H9 (cell line): ENCODE data around the gene KMT5B. TPM values are rescaled to one million over a fixed set of nuclear protein-coding genes. Genes with fewer than 3 reads are reported as not detected.

Experiments used
- DNase-seq: peaks from one replicate; pipeline ENCODE4 v3.0.0-alpha.2; 2017
- H2AFZ ChIP-seq: one replicate; pipeline ENCODE4 v1.6.1; 2013; ENCODE audit warnings: mild to moderate bottlenecking, low read length, control low read depth, moderate library complexity
- H2AK5ac ChIP-seq: 2 replicates; pipeline ENCODE4 v1.6.1; 2013; ENCODE audit warnings: low read length, control low read depth, mixed read lengths; ENCODE audit not compliant: insufficient read length
- H2BK120ac ChIP-seq: one replicate; pipeline ENCODE4 v1.6.1; 2013; ENCODE audit warnings: low read depth, mild to moderate bottlenecking, low read length, control low read depth, inconsistent platforms; ENCODE audit not compliant: poor library complexity, severe bottlenecking
- H2BK12ac ChIP-seq: 2 replicates; pipeline ENCODE4 v1.6.1; 2013; ENCODE audit warnings: low read length, control low read depth, mixed read lengths, low read depth; ENCODE audit not compliant: insufficient read length
- H2BK15ac ChIP-seq: 2 replicates; pipeline ENCODE4 v1.6.1; 2013; ENCODE audit warnings: low read depth, low read length, control low read depth
- H2BK20ac ChIP-seq: one replicate; pipeline ENCODE4 v1.6.1; 2013; ENCODE audit warnings: low read depth, mild to moderate bottlenecking, low read length, control low read depth, inconsistent platforms; ENCODE audit not compliant: poor library complexity, severe bottlenecking
- H2BK5ac ChIP-seq: 2 replicates; pipeline ENCODE4 v1.6.1; 2013; ENCODE audit warnings: low read length, control low read depth, mixed read lengths; ENCODE audit not compliant: insufficient read length
- H3K14ac ChIP-seq: 2 replicates; pipeline ENCODE4 v1.6.1; 2013; ENCODE audit warnings: low read length, control low read depth; ENCODE audit not compliant: insufficient read depth
- H3K18ac ChIP-seq: 2 replicates; pipeline ENCODE4 v1.6.1; 2013; ENCODE audit warnings: low read depth, mild to moderate bottlenecking, mixed read lengths, low read length, control low read depth; ENCODE audit not compliant: insufficient read length
- H3K23ac ChIP-seq: 2 replicates; pipeline ENCODE4 v1.6.1; 2013; ENCODE audit warnings: low read length, control low read depth, mixed read lengths, low read depth; ENCODE audit not compliant: insufficient read length
- H3K23me2 ChIP-seq: 2 replicates; pipeline ENCODE4 v1.6.1; 2013; ENCODE audit warnings: low read depth, mild to moderate bottlenecking, mixed read lengths, low read length, control low read depth; ENCODE audit not compliant: insufficient read length, poor library complexity, severe bottlenecking
- H3K27ac ChIP-seq: 2 replicates; pipeline ENCODE4 v1.5.1; 2013; ENCODE audit warnings: low read length, control low read depth, mixed read lengths, low read depth; ENCODE audit not compliant: insufficient read length
- H3K27me3 ChIP-seq: 2 replicates; pipeline ENCODE4 v1.6.1; 2013; ENCODE audit warnings: low read length, control low read depth, inconsistent platforms; ENCODE audit not compliant: insufficient read depth
- H3K4ac ChIP-seq: 2 replicates; pipeline ENCODE4 v1.6.1; 2013; ENCODE audit warnings: low read depth, mild to moderate bottlenecking, control low read depth, inconsistent platforms, low read length, moderate library complexity
- H3K4me1 ChIP-seq: 2 replicates; pipeline ENCODE4 v1.6.1; 2013; ENCODE audit warnings: low read length, control low read depth, inconsistent platforms; ENCODE audit not compliant: insufficient read depth
- H3K4me2 ChIP-seq: 2 replicates; pipeline ENCODE4 v1.6.1; 2013; ENCODE audit warnings: low read length, control low read depth, mixed read lengths; ENCODE audit not compliant: insufficient read length, insufficient read depth
- H3K56ac ChIP-seq: 2 replicates; pipeline ENCODE4 v1.6.1; 2013; ENCODE audit warnings: low read depth, mild to moderate bottlenecking, mixed read lengths, low read length, control low read depth; ENCODE audit not compliant: insufficient read length
- H3K79me1 ChIP-seq: 2 replicates; pipeline ENCODE4 v1.6.1; 2013; ENCODE audit warnings: low read depth, mild to moderate bottlenecking, moderate library complexity, low read length, control low read depth, inconsistent platforms; ENCODE audit not compliant: insufficient read depth, poor library complexity, severe bottlenecking
- H3K79me2 ChIP-seq: 2 replicates; pipeline ENCODE4 v1.6.1; 2013; ENCODE audit warnings: low read length, control low read depth, inconsistent platforms; ENCODE audit not compliant: insufficient read depth
- H3K9ac ChIP-seq: 2 replicates; pipeline ENCODE4 v1.6.1; 2013; ENCODE audit warnings: low read length, control low read depth, mixed read lengths; ENCODE audit not compliant: insufficient read length; ENCODE audit errors: extremely low read depth
- H3K9me3 ChIP-seq: one replicate; pipeline ENCODE4 v1.6.1; 2013; ENCODE audit warnings: low read depth, low read length, inconsistent platforms; ENCODE audit not compliant: control insufficient read depth
- H3T11ph ChIP-seq: one replicate; pipeline ENCODE4 v1.6.1; 2013; ENCODE audit warnings: mild to moderate bottlenecking, low read length, control low read depth, inconsistent platforms
- H4K20me1 ChIP-seq: one replicate; pipeline ENCODE4 v1.6.1; 2013; ENCODE audit not compliant: control insufficient read depth, insufficient read length, insufficient read depth
- H4K5ac ChIP-seq: 2 replicates; pipeline ENCODE4 v1.6.1; 2013; ENCODE audit warnings: low read depth, mild to moderate bottlenecking, mixed read lengths, low read length, control low read depth; ENCODE audit not compliant: insufficient read length
- H4K8ac ChIP-seq: replicated peaks from 2 replicates; pipeline ENCODE4 v1.6.1; 2013; ENCODE audit warnings: low read length, control low read depth, mixed read lengths, low read depth; ENCODE audit not compliant: insufficient read length
- H4K91ac ChIP-seq: 2 replicates; pipeline ENCODE4 v1.6.1; 2013; ENCODE audit warnings: low read depth, mild to moderate bottlenecking, moderate library complexity, mixed read lengths, low read length, control low read depth; ENCODE audit not compliant: insufficient read length
- H3K27ac Mint-ChIP-seq, 3 experiments: 2 replicates in 2 of 3; 3 replicates in 1 of 3; pipeline ENCODE4 v1.8.0; 2020 to 2021; ENCODE audit warnings: mixed read lengths in 3 of 3, mild to moderate bottlenecking in 1 of 3, moderate library complexity in 1 of 3
- H3K27me3 Mint-ChIP-seq: 2 replicates; pipeline ENCODE4 v1.8.0; 2021; ENCODE audit warnings: low read depth, mild to moderate bottlenecking, moderate library complexity, mixed read lengths
- H3K36me3 Mint-ChIP-seq, 3 experiments: 2 replicates in 2 of 3; 3 replicates in 1 of 3; pipeline ENCODE4 v1.8.0; 2020 to 2021; ENCODE audit warnings: low read depth in 3 of 3, mixed read lengths in 3 of 3; ENCODE audit not compliant: insufficient read depth in 1 of 3
- H3K4me1 Mint-ChIP-seq, 2 experiments: 2 replicates each; pipeline ENCODE4 v1.8.0; 2020; ENCODE audit warnings: mixed read lengths in 2 of 2
- H3K4me3 Mint-ChIP-seq, 2 experiments: 2 replicates in 1 of 2; 3 replicates in 1 of 2; pipeline ENCODE4 v1.8.0; 2020 to 2021; ENCODE audit warnings: mild to moderate bottlenecking in 2 of 2, mixed read lengths in 2 of 2, moderate library complexity in 1 of 2
- H3K9me3 Mint-ChIP-seq, 2 experiments: 2 replicates in 1 of 2; 3 replicates in 1 of 2; pipeline ENCODE4 v1.8.0; 2020; ENCODE audit warnings: mild to moderate bottlenecking in 2 of 2, mixed read lengths in 2 of 2, moderate library complexity in 1 of 2
- CTCF ChIP-seq: fragments of 200-600 bp; sonication (generic); conservative IDR thresholded peaks from 3 replicates; pipeline ENCODE4 v1.8.0; 2021; ENCODE audit warnings: antibody characterized with exemption, mild to moderate bottlenecking
- WGBS: extraction: QIAGEN DNeasy Blood & Tissue Kit; methylation state at CpG from one replicate; pipeline ENCODE4 v1.1.7; 2013; ENCODE audit warnings: missing lambda C conversion rate, low lambda C conversion rate, mixed read lengths; ENCODE audit not compliant: insufficient read length; ENCODE audit errors: extremely low coverage; 5-methylcytosine and 5-hydroxymethylcytosine counted together
- total RNA-seq: library from RNA; stranded (reverse); gene quantifications from 2 replicates; pipeline ENCODE4 v1.2.1, GENCODE V29; 2021

The KMT5B gene
- total RNA-seq, 1 experiment from 2014 or later = 61.6 TPM

GRCh38 chr11:68216171-68216938 is 3.3 kb upstream of the KMT5B start:
- Histone ChIP-seq H3K4me2 (no peak overlapping the region), H2BK15ac (no peak overlapping the region), H3K23ac (no peak overlapping the region), H3K23me2 (peaks cover 6% of the 10 kb centered on the region), H3K4me1 (no peaks in the 10 kb centered on the region), H3K4ac (no peak overlapping the region), H2BK20ac (no peak overlapping the region), H4K5ac (no peak overlapping the region), H3K56ac (no peak overlapping the region), H3K27ac (no peak overlapping the region), H2BK5ac (no peak overlapping the region), H2BK120ac (no peak overlapping the region), H4K20me1 (no peaks in the 10 kb centered on the region), H3K14ac (no peak overlapping the region), H3K79me1 (no peaks in the 10 kb centered on the region), H4K8ac (no peak overlapping the region), H3K9me3 (no peaks in the 10 kb centered on the region), H2BK12ac (no peak overlapping the region), H3K79me2 (peaks cover 6% of the 10 kb centered on the region; the same call in 1 of the 2 replicates), H3K18ac (no peak overlapping the region), H2AFZ (no peak overlapping the region), H3T11ph (no peak overlapping the region), H2AK5ac (no peak overlapping the region), H3K27me3 (no peaks in the 10 kb centered on the region), H3K9ac (no peak overlapping the region), H4K91ac (no peak overlapping the region)
- no peak for TF ChIP-seq CTCF
- H3K4me1 Mint-ChIP-seq = peaks cover 17 to 21% of the 10 kb centered on the region in 2 experiments
- H3K27ac Mint-ChIP-seq = no peak overlapping the region
- H3K9me3 Mint-ChIP-seq = peaks cover 0 to 1% of the 10 kb centered on the region in 2 experiments; a peak in 2 of 5 replicates
- peaks cover 0 to 1% (median 0%) of the 10 kb centered on the region in 3 experiments; a peak in 2 of 7 replicates for H3K36me3 Mint-ChIP-seq
- H3K4me3 Mint-ChIP-seq = no peak overlapping the region
- H3K27me3 Mint-ChIP-seq = peaks cover 14% of the 10 kb centered on the region
- no CpG with 5 or more reads among the region's 22 CpGs for WGBS
- no peak for DNase-seq
